Colon (tissue), 2 donors: ENCODE results near the gene MYRF.

Experiments used
- FAIRE-seq: peaks from 2 replicates; lab custom pipeline; 2012; peaks lifted over from hg19 to GRCh38; lab: Jason Lieb, UNC
- donor health status: control.
- donor health status: control.

MYRF gene

DNA sequence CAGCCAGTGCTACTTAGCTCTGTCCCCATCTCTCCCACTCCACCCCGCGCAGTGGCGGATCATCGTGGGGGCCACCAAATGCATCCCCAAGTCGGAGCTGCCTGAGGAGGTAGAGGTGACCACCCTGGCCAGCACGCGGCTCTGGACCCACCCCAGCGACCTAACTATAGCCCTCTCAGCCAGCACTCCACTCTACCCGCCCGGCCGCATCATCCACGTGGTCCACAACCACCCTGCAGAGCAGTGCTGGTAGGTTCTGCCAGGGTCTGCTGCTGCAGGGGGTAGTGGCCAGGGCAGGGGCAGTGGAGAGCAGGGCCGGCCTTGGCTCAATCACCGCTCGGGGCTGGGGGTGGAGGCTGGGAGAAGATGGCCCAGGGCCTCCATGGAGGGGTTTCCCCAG, 13.0 kb upstream of the MYRF start:
- no peak for FAIRE-seq

DNA sequence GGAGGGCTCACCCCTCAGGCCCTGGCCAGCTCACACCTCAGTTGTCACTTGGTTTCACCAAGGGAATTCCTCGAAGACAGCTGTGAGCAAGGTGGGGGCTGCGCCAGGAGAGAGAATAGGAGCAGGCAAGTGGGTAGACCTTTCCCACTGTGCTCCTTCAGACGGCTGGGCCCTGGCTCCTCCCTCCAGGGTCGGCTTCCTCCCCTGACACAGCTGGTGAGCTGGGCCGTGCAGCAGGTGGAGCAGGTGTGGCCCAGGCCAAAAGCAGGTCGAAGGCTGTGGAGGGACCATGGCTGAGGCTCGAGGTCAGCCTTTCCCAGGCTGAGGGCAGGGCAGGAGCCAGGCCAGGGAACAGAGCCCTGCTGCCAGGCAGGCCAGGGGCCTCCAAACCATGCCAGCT, 12.5 kb upstream of the MYRF start:
- no peak for FAIRE-seq

DNA sequence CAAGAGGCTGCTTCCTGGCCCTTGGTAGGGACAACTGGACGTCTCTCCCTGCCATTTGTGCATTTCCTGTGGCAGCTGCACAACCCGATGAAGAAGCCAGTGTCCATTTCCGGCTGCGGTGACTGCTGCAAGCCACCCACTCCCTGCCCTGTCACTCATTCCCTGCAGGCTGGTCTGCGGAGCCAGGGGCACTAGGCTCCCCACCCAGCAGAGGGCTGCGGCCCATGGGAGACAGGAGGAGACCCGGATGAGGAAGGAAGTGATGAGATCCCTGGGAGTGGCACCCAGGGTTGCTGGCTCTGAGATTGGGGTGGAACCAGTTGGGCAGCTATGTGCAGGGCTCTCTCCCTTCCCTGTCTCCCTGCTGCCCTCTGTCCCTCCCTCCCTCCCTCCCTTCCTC, 10.0 kb upstream of the MYRF start:
- FAIRE-seq, result no peak

DNA sequence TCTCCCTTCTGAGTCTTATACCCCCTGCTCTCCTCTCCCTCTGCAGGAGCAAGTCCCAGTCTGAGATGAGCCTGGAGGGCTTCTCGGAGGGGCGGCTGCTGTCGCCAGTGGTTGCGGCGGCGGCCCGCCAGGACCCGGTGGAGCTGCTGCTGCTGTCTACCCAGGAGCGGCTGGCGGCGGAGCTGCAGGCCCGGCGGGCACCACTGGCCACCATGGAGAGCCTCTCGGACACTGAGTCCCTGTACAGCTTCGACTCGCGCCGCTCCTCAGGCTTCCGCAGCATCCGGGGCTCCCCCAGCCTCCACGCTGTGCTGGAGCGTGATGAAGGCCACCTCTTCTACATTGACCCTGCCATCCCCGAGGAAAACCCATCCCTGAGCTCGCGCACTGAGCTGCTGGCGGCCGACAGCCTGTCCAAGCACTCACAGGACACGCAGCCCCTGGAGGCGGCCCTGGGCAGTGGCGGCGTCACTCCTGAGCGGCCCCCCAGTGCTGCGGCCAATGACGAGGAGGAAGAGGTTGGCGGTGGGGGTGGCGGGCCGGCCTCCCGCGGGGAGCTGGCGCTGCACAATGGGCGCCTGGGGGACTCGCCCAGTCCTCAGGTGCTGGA, 8.8 kb upstream of the MYRF start:
- FAIRE-seq, result no peak

DNA sequence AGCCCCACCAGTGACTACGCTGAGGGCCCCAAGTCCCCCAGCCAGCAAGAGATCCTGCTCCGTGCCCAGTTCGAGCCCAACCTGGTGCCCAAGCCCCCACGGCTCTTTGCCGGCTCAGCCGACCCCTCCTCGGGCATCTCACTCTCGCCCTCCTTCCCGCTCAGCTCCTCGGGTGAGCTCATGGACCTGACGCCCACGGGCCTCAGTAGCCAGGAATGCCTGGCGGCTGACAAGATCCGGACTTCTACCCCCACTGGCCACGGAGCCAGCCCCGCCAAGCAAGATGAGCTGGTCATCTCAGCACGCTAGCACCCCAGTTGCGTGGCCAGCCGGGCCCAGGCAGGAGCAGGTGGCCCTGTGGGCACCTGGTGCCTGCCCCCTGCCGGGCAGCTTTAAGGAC, 8.3 kb upstream of the MYRF start:
- no peak for FAIRE-seq

DNA sequence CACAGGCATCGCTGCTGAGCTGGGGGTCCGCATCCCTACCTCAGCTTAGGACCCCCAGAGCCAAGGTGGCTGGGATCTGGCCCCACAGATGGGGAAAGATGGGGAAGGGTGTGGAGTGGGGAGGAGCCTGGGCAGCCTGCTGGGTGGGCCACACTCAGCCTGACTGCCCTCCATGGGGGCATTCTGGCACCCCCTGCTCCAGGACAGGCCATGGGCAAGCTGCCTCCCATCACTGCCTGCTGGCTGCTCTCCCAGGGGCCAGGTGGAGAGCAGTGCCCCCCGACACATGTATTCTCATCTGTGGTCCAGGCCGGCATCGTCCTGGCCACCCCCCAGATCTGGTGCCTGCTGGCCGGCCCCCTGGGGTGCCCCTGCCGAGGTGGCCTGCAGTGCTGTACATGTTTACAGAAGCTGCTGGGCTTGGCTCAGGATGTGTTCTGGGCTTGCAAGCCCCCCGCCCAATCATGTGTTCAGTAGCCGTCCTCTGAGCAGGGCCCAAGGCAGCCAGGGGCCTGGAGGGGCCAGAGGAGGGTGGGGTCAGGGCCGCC, 7.8 kb upstream of the MYRF start:
- FAIRE-seq, result no peak

DNA sequence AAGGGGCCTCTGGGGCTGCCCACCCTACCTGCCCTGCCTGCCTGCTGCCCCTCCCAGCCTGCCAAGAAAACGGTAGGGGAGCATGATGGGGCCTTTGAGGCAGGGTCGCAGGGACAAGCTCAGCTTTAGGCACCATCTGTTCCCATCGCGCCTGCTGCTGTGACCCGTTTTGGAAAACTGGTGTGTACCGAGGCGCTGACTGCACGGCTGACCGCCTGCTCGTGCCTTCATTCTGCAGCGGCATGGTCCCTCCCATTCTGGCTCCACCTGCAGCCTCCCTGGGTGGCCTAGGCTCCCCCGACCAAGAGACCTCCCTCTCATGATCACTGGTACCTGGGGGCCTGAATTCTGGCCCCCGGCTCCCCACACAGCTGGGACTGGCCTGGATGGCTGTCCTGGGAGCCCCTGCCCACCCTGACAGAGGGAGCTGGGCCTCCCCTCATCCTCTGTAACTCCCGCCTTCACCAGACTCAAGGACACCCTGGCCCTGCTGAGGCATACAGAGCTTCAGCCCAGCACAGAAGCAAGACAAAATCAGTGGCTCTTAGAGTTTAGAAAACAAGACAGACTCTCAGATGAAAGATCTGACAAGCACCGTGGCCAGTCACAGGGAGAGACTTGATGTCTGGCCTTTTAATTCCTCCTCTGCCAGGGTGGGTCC, 6.5 kb upstream of the MYRF start:
- FAIRE-seq, result no peak

DNA sequence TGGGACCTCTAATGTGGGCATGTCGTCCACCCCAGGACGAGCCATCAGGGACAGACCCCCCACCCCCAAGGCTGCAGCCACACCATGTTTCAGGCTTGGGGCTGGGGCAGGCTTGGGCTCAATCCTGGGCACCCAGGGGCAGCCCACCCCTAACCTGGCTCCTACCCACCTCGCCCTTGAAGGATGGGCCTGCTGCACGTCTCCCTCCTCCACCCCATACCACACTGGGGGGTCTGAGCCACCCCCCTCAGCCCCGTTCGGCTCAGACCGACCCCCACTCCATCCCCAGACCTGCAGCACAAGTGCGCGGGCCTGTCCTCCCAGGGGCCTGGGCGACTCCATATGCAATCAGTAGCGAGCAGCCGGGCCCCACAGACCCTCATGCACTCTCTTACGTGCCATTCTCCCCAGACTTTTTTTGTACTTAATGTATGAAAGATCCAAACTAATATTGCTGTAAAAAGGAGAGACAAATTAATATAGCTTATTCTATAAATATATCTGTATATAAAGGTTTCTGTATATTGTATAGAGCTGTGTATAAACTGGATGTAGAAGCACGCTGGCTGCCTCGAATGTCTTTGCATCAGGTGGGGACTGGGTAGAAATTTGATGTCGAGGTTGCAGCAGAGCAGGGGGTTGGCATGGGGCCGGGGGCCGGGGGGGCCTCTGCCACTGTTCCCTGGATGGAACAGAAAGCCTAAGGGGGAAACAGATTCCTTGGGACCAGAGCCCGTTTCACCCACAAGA, 5.8 kb upstream of the MYRF start:
- no peak for FAIRE-seq

DNA sequence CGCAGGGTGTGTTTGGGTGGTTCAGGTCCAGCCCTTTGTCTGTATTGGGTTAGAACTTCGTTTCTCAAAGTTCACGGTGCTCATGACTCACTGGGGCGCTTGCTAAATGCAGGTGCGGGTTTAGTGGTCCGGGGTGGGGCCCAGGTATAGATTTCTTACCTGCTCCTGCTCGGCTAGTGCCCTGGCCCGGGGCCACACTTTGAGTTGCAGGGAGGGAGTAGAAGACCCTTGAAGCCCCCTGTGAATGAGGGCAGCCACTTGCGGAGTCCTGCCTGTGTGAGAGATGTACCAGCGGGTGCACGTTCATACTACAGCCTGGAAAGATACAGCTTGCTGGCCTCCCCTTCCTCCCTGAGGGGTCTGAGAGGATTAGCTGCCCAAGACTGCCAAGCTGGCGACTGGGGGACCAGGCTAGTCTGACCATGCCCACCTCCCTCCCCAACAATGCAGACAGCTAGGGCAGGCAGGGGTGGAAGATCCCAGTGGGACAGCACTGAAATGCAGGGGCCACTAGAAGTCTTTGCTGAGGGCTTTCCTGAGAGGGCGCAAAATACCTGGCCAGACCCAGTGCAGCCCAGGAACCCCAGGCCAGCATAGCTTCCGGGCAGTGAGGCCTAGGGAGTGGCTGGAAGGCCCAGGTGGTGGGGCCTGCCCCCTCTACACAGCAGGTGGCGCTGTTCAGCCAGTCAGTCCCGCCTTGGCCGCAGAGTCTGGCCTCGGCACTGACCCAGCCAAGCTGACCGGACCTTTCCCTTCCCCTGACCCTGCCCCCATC, 5.1 kb upstream of the MYRF start:
- FAIRE-seq, result no peak

DNA sequence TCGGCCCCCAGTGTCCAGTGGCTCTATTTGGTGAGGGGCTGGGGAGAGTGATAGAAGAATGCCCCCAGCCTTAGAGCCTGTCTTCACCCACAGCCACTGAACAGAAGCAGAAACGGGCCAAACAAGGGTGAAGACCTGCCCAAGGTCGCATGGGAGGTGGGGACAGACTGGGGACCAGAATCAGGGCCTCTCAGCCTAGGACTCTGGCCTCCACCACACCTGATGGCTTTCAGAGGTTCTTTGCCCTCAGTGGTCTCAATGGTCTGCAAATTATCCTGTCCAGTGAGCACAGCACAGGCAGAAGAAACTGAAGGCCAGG, 4.5 kb upstream of the MYRF start:
- no peak for FAIRE-seq

DNA sequence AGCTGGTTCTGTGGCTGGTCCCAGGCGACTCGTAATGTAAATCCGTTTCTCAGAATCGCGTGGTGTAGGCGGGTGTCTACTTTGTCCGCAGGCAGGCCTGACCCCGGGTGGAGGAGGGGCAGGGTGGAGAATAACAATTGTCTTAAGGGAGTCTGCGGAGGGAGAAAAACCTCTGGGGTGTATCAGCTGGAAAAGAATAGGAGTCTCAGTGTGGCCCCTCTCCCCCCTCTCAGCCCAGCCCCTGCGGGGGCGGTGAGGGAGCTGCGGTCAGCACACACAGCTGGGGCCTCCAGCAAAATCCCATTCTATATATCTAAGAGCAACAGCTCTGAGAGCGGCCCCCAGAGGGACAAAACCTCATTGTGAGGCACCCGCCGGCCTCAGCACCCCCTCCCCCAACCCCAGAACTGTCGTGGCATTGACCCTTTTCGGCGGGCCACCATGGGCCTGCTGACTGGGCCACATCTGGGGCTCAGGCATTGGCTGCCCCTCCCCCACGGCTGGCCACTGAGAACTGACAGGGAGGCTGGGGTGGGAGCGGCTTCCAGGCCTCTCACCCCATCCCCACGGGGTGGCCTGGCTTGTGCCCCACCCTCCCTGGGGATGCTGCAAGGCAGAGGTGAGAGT, 2.7 kb upstream of the MYRF start:
- no peak for FAIRE-seq

DNA sequence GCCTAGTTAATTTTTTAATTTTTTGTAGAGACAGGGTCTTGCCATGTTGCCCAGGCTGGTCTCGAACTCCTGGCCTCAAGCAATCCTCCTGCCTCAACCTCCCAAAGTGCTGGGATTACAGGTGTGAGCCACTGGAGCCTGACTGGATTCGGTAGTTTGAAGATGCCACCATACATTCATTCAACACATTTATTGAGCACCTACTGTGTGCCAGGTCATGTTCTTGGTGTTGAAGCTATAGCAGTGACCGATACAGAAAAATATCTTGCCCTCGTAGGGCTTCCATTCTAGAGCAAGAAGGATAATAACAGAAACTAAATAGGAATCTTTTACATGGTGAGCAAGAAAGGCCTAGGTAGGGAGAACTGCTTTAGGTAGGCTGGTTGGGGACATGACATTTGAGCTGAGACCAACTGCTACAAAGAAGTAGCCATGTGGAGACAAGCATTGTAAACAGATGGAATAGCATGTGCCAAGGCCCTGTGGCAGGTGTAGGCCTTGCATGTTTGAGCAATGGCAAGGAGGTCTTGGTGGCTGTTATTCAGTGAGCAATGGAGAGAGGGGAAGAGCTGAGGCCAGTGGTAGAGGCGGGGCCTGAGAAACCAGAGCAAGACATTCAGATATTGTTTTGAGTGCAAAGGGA, 1.7 kb upstream of the MYRF start:
- no peak for FAIRE-seq

DNA sequence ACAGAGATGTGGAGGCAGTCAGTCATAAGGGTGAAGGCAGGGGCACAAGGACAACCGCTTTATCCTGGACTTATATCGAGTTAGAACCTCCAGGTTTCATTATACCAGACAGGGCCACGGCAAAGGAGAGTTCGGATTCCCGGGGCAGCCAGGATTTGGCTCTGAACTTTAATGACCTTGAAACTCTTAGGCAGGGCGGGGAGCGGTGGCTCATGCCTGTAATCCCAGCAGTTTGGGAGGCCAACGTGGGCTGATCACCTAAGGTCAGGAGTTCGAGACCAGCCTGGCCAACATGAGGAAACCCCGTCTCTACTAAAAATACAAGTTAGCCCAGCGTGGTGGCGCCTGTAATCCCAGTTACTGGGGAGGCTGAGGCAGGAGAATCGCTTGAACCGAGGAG, 1.1 kb upstream of the MYRF start:
- no peak for FAIRE-seq

DNA sequence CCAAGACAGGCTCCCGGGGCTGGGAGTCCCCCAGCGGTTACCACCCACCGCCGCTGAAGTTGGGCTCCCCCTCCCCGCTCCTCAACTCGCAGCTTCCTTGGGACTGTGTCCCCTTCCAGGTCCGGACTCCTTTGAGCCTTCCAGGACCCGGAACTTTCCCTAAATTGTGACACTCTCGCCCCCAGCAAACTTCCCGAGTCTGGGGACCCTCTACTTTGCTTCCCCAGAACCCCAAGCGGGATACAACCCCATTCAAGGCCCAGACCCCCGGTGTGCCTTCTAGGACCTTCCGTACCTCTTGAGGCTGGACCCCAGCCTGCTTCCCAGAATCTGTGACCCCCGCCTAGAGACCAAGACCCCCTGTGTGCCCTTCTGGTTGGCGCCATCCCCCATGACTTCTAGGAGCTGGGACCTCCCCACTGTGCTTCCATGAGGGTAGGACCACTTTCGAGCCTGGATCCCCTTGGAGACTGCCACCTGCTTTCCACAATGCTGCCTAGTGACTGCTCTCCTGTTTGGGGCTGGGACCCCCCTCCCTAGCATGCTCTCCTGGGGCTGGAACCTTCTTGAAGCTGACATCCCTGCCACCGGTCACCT, 587 bp downstream of the MYRF start:
- FAIRE-seq, result no peak

DNA sequence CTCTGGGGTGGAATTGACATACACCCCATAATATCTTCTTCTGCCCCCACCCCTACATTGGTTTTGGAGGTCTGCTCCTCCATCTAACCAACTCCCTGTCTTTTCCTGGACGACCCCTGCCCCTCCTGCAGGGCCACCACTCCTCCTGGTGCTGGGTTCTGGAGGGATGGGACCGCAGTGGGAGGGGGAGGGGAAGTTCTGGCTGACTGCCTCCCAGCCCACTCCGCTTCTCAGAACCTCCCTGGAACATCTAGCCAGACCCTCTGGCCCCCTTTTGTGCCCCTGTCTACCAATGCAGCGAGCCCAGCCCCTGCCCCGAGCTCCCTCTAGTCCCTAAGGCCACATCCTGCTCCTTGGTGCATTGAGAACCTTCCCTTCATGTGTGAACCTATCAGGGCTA, 1.2 kb downstream of the MYRF start:
- no peak for FAIRE-seq

DNA sequence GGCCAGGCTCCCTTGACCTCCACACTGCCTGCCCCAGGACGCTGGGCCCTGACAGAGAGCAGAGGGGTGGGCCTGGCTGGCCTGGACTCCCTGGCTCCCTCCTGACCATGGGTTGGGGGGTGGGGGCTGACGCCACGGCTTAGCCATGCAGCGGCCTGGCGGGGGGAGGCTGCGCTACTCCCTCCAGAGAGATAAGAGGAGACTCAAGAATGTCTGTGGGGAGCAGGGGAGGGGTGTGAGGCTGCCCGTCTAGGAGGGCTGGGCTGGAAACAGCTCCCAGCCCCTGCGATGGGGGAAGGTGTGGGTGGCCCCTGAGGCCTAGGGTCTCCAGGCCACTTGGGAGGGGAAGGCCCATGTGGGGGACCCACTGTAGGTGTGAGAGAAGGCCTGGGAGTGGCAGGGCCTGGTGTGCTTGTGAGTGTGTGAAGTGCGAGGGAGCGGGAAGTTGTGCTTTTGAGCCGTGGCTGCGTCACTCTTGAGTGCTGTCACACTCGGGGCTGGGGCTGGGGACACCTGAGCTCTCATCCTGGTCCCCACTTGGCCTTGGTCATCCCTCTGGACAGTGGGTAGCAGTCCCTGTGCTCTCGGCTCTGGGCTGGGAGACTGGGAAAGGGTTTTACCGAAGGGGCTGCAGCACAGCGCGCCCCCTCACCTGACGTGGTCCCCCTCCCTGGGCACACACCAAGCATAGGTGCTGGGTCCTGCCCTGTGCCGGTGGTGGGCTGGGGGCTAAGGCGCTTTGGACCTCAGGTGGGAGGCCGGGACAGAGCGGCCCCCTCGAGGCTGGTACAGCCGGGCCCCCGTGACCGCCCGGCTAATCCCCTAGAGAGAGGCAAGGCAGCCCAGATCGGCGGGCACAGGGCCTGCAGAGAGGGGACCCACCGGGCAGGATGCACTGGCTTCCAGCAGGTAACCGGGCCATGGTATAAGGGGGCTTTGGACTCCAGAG, 2.4 kb downstream of the MYRF start:
- no peak for FAIRE-seq

DNA sequence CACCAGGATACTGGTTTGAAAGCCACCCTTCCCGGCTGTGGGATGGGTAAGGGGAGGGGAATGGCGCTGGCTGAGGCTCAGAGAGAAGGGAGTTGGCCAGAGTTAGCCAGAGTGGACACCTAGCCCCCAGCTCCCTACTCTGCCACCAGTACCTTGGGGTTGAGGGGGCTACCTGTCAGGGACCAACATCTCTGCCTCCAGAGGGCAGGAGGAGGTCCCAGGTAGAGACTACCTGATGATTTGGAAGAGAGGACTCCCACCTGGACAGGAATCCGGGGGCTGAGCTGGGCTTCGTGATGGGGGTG, 3.7 kb downstream of the MYRF start:
- FAIRE-seq, result no peak

DNA sequence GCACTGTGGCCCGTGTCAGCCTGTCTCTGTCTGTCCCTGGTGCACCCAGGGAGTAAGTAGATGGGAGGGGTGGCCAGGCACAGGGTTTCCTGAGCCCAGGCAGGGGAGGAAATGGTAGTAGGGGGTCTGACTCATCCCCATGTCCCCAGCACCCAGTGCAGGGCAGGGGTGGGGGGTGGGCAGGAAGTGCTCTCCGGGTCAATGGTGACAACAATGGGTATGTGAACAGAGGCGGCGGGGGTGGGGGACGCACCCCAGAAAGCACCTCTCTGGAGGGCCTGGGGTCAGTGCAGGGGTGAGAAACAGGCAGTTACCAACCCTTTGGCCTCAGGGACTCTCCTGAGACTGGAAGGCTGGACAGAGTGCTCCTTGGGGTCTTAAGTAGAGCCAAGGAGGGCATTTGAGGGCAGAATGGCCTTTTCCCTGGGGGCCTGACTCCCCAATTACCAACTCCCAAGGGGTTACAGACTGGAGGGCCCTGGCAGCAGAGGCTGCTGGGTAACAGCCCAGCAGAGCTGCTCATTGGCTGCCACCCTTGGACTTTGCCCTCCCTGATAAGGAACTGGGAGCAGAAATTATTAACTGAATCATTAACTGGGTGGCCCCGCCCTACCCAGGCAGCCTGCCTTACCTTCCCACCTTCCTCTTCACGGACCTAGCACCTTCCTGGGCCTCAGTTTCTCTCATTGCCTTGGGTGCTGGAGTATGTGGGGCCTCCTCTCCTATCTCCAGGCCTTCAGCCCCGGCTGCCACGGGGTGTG, 4.2 kb downstream of the MYRF start:
- no peak for FAIRE-seq

DNA sequence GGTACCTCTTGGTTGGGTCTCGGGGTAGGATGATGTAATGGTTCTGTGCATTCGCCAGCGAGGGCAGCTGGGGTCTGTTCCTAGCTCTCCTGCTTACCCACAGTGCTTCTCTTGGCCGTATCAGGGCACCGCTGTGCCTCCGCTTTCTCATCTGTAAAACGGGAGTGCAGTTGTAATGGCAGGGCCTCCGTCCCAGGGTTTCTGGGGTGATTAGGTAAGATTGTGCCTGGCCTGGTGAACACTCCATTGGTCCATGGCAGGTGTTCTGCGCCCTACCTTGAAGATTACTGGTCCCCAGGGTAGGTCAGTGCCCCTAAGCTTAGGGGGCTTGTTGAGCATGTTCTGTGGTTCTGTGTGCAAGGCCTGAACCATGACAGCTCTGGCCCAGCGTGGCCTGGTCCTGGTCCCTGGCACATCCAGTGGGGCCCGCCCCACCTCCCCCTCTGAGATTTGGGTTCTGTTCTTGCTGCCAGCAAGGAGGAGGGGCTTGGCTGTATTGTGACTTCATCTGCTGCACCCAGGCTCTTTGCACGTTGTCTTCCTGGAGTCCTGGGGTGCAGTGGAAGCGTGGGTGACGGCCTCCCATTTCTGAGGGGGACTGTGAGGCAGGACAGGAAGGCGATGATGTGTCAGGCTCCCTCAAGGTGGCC, 4.9 kb downstream of the MYRF start:
- FAIRE-seq, result no peak
